Erythroblast (primary cell): ENCODE results near the gene SPTBN4.

Experiments used
- GATA1 ChIP-seq: IDR thresholded peaks from 2 replicates; pipeline ENCODE4 v1.6.1; 2011; ENCODE audit warnings: low read depth, mild to moderate bottlenecking, control low read depth, low read length, moderate library complexity
- POLR2A ChIP-seq: IDR thresholded peaks from 2 replicates; pipeline ENCODE4 v1.6.1; 2011; ENCODE audit warnings: mild to moderate bottlenecking, low read length

DNA sequence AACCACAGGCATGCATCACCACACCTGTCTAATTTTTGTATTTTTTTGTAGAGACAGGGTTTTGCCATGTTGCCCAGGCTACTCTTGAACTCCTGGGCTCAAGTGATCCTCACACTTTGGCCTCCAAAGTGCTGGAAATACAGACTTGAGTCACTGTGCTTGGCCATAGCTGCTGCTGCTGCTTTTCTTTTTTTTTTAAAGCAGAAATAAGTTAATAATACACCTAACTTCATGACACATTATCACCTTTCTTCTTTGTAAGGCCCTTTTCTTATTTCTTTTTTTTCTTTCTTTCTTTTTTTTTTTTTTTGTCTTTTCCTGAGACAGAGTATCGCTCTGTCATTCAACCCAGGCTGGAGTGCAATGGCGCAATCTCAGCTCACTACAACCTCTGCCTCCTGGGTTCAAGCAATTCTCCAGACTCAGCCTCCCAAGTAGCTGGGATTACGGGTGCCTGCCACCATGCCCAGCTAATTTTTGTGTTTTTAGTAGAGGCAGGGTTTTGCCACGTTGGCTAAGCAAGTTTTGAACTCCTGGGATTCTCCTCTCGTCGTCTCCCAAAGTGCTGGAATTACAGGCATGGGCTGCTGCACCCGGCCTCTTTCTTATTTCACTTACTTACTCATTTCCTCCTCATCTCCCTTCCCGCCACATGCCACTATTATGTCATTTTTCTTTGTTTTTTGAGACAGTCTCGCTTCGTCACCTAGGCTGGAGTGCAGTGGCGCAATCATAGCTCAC lies 118.6 kb downstream of the SPTBN4 start:
- TF ChIP-seq POLR2A (no peak), GATA1 (no peak)
